Lower lobe of right lung (tissue), 2 donors: ENCODE measurements around the gene SEC31A. TPM values are rescaled to one million over a fixed set of nuclear protein-coding genes. Genes with fewer than 3 reads are reported as not detected.

Source experiments
- ATAC-seq, 2 donors: fragments of 200-7000 bp; cut with Tn5 transposase; one replicate each; pipeline ENCODE4 v1.9.1; 2020 to 2022; ENCODE audit warnings: mild to moderate bottlenecking in 2 of 2, moderate library complexity in 2 of 2
- DNase-seq: peaks from one replicate; pipeline ENCODE4 v3.0.0-alpha.2; 2020
- H3K27ac ChIP-seq: fragments of 200-600 bp; one replicate; pipeline ENCODE4 v1.8.0; 2022
- H3K27me3 ChIP-seq: fragments of 200-600 bp; one replicate; pipeline ENCODE4 v1.8.0; 2022; ENCODE audit warnings: low read depth
- H3K36me3 ChIP-seq: fragments of 200-600 bp; one replicate; pipeline ENCODE4 v1.8.0; 2022; ENCODE audit warnings: mild to moderate bottlenecking
- H3K4me1 ChIP-seq: fragments of 200-600 bp; one replicate; pipeline ENCODE4 v1.8.0; 2022
- H3K4me3 ChIP-seq: fragments of 200-600 bp; one replicate; pipeline ENCODE4 v1.8.0; 2022; ENCODE audit warnings: mild to moderate bottlenecking
- H3K9me3 ChIP-seq: fragments of 200-600 bp; one replicate; pipeline ENCODE4 v1.8.0; 2022
- intact Hi-C: fragments of 100-400 bp; cut with DNase I; formaldehyde crosslinking; loops from one replicate; pipeline ENCODE4 v1.11.0; 2022
- total RNA-seq: library from RNA; stranded (reverse); fragmentation: NEBNext Ultra II Directional; extraction: Animal tissue kit (Norgen Biotek cat#: 25700); gene quantifications from one replicate; pipeline ENCODE4 v1.2.1, GENCODE V29; 2021
- TF ChIP-seq, protein P1 (sequence below): fragments of 200-600 bp; IDR thresholded peaks from one replicate; pipeline ENCODE4 v1.8.0; 2022; ENCODE audit warnings: antibody characterized with exemption, mild to moderate bottlenecking
- donor health status: DM: no; HTN: yes; CAD: no; lungs with severe emphysema.

SEC31A gene
- total RNA-seq, 1 donor from 2014 or later, result 183 TPM

DNA sequence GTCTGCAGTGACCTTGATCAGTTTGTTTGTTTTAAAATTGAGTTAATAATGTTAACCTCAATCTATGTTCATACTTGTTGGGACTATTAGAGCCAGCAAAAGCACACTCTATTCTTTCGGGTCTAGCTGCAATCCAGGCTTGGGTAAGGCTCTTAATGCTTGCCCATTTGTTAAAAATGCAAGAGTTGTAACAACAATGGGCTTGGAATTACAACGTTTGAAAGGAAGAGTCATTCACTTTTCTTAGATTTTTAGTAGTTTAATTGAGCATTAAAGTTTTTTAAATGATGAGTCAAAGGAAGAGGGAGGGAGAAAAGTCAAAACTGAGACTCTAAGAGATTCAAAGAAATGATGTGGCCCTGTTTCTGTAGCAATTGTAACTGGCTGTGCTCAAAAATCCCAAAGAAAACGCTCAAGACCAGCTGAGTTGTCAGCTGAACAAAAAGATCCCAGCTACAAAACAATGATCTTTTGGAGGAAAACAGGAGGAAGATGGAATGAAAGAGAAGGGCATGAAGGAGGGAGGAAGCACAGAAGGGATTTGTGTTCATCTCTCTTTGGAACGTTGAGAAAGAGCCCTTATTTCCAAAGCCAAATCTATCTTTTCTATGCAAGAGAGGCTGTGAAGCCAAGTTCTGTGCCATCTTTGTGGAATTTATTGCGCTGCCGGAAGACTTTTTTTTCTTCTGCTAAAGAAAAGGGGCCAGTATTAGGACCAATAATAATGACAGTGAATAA, 97.9 kb downstream of the SEC31A start:
- DNase-seq (no peak), ATAC-seq (no peak)
- Histone ChIP-seq H3K4me3 (no peak overlapping the region), H3K27ac (no peak overlapping the region), H3K36me3 (no peaks in the 10 kb centered on the region), H3K9me3 (no peaks in the 10 kb centered on the region), H3K27me3 (no peaks in the 10 kb centered on the region), H3K4me1 (peaks cover 12% of the 10 kb centered on the region)
- intact Hi-C loops, result no loop called here
- TF ChIP-seq, protein P1, sequence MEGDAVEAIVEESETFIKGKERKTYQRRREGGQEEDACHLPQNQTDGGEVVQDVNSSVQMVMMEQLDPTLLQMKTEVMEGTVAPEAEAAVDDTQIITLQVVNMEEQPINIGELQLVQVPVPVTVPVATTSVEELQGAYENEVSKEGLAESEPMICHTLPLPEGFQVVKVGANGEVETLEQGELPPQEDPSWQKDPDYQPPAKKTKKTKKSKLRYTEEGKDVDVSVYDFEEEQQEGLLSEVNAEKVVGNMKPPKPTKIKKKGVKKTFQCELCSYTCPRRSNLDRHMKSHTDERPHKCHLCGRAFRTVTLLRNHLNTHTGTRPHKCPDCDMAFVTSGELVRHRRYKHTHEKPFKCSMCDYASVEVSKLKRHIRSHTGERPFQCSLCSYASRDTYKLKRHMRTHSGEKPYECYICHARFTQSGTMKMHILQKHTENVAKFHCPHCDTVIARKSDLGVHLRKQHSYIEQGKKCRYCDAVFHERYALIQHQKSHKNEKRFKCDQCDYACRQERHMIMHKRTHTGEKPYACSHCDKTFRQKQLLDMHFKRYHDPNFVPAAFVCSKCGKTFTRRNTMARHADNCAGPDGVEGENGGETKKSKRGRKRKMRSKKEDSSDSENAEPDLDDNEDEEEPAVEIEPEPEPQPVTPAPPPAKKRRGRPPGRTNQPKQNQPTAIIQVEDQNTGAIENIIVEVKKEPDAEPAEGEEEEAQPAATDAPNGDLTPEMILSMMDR, result no peak

GRCh38 chr4:82791179-82791578, 99.8 kb downstream of the SEC31A start:
- DNase-seq, result no peak
- no peak for ATAC-seq
- TF ChIP-seq, protein P1, result no peak
- Histone ChIP-seq H3K36me3 (no peaks in the 10 kb centered on the region), H3K27ac (no peak overlapping the region), H3K9me3 (no peaks in the 10 kb centered on the region), H3K27me3 (no peaks in the 10 kb centered on the region), H3K4me1 (no peaks in the 10 kb centered on the region), H3K4me3 (no peak overlapping the region)
- intact Hi-C loops, result no loop called here

DNA sequence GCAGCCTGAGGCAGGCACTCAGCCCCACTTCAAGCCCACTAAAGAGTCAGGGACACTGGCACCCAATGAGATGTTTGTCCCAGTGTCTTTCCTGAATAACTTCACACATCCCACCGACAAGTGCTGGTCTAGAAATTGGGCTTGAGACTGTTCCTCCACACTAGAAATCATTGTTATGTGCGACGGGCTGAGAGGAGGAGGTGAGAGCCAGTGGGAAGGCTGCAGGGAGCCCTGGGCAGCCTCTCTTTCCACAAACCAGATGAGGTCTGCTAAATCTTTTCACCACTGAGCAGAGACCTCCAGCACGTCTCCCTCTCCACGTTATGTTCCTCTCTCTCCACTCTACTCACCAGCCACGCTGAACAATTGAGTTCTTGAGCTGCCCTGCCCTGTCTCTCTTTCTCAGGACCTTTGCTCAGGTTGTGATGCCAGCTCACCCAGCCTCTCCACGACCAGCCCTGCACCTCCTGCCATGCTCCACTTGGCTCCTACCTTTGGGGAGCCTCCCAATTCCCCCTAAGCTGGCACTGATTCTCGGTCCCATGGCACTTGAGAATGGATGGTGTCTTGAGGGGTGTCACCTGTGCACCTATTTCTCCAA, 100.8 kb downstream of the SEC31A start:
- peaks cover 9% of the 10 kb centered on the region for H3K4me1 ChIP-seq
- H3K27ac ChIP-seq, result no peak overlapping the region
- DNase-seq (no peak), ATAC-seq (no peak)
- TF ChIP-seq, protein P1, result no peak
- H3K9me3 ChIP-seq, result no peaks in the 10 kb centered on the region
- H3K4me3 ChIP-seq, result no peak overlapping the region
- H3K36me3 ChIP-seq, result no peaks in the 10 kb centered on the region
- intact Hi-C loops, result no loop called here
- H3K27me3 ChIP-seq, result no peaks in the 10 kb centered on the region

GRCh38 chr4:82789025-82789776, 101.8 kb downstream of the SEC31A start:
- no peak for ATAC-seq
- intact Hi-C loops, result no loop called here
- Histone ChIP-seq H3K4me1 (peaks cover 13% of the 10 kb centered on the region), H3K36me3 (no peaks in the 10 kb centered on the region), H3K27me3 (no peaks in the 10 kb centered on the region), H3K4me3 (no peak overlapping the region), H3K27ac (no peak overlapping the region), H3K9me3 (no peaks in the 10 kb centered on the region)
- DNase-seq, result no peak
- TF ChIP-seq, protein P1, result no peak

DNA sequence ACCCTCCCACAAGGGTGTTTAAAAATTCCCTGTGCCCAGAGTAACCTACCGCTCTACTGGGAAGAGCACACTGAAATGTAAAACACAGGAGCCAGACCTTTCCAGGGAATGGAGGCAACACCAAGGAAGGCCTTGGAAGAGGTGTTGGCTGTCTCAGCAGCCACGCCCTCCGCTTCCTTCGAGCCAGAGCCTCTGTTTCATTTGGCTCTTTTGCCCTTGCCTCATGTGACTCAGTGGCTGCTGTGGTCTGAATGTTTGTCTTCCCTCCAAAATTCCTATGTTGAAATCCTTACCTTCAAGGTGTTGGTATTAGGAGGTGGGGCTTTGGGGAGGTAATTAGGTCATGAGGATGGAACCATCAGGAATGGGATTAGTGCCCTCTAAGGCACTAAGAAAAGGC, 103.6 kb downstream of the SEC31A start:
- peaks cover 13% of the 10 kb centered on the region for H3K4me1 ChIP-seq
- DNase-seq (no peak), ATAC-seq (no peak)
- H3K27ac ChIP-seq, result no peak overlapping the region
- TF ChIP-seq, protein P1, result no peak
- intact Hi-C loops, result no loop called here
- no peaks in the 10 kb centered on the region for H3K36me3 ChIP-seq
- no peaks in the 10 kb centered on the region for H3K27me3 ChIP-seq
- no peak overlapping the region for H3K4me3 ChIP-seq
- H3K9me3 ChIP-seq, result no peaks in the 10 kb centered on the region
